Breast epithelium (tissue), 3 donors: Measurements from ENCODE around the gene DHX35.

Source experiments
- POLR2A ChIP-seq: fragments of 450-650 bp; IDR thresholded peaks from one replicate; pipeline ENCODE4 v1.6.1; 2016; ENCODE audit warnings: antibody characterized with exemption, mild to moderate bottlenecking, moderate library complexity
- POLR2AphosphoS5 ChIP-seq, 3 donors: sonication (generic); formaldehyde crosslinking; IDR thresholded peaks; one replicate each; pipeline ENCODE4 v1.6.1; 2017; ENCODE audit warnings: antibody characterized with exemption in 3 of 3
- TF ChIP-seq, protein P1 (sequence below), 3 donors: fragments of 450-650 bp; IDR thresholded peaks; one replicate each; pipeline ENCODE4 v1.5.1; 2016 to 2017; ENCODE audit warnings: antibody characterized with exemption in 3 of 3, mild to moderate bottlenecking in 3 of 3, moderate library complexity in 3 of 3

GRCh38 chr20:39041067-39041466, 78.9 kb downstream of the DHX35 start:
- TF ChIP-seq, protein P1, sequence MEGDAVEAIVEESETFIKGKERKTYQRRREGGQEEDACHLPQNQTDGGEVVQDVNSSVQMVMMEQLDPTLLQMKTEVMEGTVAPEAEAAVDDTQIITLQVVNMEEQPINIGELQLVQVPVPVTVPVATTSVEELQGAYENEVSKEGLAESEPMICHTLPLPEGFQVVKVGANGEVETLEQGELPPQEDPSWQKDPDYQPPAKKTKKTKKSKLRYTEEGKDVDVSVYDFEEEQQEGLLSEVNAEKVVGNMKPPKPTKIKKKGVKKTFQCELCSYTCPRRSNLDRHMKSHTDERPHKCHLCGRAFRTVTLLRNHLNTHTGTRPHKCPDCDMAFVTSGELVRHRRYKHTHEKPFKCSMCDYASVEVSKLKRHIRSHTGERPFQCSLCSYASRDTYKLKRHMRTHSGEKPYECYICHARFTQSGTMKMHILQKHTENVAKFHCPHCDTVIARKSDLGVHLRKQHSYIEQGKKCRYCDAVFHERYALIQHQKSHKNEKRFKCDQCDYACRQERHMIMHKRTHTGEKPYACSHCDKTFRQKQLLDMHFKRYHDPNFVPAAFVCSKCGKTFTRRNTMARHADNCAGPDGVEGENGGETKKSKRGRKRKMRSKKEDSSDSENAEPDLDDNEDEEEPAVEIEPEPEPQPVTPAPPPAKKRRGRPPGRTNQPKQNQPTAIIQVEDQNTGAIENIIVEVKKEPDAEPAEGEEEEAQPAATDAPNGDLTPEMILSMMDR (IDR thresholded peaks at IDR 0.05), result no peak
- TF ChIP-seq POLR2A (no peak), POLR2AphosphoS5 (IDR thresholded peaks at IDR 0.05) (no peak)
